HG03045 (cell line): ENCODE data around the gene UCN2.

Experiments
- ATAC-seq: cut with Tn5 transposase; IDR thresholded peaks from one replicate; pipeline ENCODE4 v1.9.1; 2021; ENCODE audit warnings: mild to moderate bottlenecking, moderate library complexity; ENCODE audit not compliant: unreplicated experiment

UCN2 gene, protein sequence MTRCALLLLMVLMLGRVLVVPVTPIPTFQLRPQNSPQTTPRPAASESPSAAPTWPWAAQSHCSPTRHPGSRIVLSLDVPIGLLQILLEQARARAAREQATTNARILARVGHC

DNA sequence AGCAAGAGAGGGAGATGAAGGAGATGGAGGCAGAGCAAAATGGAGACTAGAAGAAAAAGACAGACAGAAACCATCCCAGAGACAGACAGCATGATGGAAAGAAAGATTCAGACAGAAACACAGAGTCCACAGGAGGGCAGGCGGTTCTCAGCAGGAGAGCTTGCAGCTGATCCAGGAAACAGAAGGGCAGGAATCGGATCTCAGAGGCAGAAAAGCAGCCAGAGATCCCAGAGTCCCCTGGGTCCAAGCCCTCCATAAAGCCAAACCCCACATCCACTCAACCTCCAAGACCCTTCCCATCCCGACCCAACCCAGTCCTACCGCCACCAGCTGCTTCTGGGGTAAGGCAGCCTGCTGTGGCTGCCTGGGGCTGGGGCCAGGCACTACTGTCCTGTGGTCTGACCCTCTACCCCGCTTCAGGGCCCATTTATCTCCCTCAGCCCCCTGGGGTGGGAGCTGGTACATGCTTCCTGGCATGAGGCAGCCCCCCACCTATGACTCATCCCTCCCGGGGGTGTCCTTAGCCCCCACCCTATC is at the start of gene UCN2:
Gene UCN2, minus strand, starts transcription at position 400 of the 537 bp plus-strand sequence. CDS start 657 bp downstream, outside the sequence.
- no peak for ATAC-seq

GRCh38 chr3:48612309-48612708 is 48.7 kb upstream of the UCN2 start:
- no peak for ATAC-seq

GRCh38 chr3:48609088-48610005 is 45.8 kb upstream of the UCN2 start, which contains the start of gene UQCRC1:
Gene UQCRC1 (minus strand): TSS chr3:48609646. CDS start chr3:48609620, 26 bp downstream.
- peak; percentile 98 for ATAC-seq

DNA sequence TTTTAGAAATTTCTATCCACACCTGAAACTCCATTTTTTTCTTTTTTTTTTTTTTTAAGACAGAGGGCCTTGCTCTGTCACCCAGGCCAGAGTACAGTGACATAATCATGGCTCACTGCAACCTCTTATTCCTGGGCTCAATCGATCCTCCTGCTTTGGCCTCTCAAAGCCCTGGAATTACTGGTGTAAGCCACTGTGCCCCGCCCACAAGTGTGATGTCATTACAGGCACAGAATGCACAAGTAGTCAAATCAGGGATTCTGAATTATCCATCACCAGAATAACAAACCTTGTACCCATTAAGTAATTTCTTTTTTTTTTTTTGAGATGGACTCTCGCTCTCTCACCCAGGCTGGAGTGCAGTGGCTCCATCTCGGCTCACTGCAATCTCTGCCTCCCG is 43.9 kb upstream of the UCN2 start:
- no peak for ATAC-seq

DNA sequence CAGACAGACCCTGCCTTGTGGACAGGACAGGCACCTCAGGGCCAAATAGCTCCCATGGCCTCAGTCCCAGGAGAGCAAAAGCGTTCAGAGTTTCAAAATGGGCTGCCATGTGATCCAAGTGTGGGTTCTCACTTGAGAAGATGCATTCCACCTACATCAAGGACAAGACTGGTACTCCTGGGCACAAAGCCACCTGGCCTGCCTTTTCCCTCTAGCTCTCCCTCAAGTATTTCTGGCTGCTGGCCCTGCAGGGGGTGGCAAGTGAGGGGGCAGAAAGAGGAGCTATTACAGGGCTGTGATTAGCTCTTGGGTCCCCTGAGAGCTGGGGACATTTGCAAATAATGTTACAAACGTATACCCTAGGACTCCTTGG is 38.0 kb upstream of the UCN2 start:
- ATAC-seq = no peak

DNA sequence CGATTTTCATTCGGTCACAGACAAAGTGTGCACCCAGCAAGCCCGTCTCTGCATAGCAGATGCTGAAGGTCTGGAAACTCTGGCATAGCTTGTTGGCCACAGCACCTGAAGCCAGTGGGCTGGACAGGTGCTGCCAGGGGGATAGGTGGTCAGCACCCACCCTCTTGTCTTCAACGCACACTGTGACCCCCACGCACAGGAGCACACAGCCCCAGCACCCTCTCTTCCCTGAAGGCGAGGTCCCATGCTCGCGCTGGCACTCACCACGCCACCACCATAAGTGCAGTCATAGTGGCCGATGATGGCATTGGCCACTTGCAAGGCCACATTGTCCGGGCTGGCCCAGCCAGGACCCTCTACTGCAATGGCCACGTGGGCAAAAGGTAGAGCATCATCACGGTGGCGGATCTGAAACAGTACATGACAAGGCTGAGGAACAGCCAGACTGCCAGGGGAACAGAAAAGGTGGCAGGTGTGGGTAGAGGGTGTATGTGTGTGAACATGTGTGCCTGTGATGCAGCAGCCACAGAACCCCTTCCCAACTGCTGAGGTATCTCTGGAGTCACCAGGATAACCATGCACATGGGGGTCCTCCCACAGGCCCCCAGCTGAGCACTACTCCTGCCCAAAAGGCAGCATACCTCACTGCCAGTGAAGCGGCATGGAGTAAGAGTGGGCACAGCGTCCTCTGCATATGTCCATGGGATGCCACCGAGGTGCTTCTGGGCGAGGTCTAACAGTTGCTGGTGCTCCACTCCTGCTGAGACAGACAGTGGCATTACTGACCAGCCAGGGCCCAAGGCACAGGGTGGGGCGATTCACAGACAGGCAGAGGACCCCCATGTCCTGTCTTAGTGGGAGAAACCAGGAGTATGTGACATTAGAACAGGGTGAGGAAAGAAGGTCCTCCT is 37.4 kb upstream of the UCN2 start:
- ATAC-seq = no peak

- no peak for ATAC-seq
These were observed 36.1 kb upstream of the UCN2 start for GRCh38 chr3:48599509-48600285.

GRCh38 chr3:48599077-48599501 is 35.5 kb upstream of the UCN2 start:
- ATAC-seq = no peak

DNA sequence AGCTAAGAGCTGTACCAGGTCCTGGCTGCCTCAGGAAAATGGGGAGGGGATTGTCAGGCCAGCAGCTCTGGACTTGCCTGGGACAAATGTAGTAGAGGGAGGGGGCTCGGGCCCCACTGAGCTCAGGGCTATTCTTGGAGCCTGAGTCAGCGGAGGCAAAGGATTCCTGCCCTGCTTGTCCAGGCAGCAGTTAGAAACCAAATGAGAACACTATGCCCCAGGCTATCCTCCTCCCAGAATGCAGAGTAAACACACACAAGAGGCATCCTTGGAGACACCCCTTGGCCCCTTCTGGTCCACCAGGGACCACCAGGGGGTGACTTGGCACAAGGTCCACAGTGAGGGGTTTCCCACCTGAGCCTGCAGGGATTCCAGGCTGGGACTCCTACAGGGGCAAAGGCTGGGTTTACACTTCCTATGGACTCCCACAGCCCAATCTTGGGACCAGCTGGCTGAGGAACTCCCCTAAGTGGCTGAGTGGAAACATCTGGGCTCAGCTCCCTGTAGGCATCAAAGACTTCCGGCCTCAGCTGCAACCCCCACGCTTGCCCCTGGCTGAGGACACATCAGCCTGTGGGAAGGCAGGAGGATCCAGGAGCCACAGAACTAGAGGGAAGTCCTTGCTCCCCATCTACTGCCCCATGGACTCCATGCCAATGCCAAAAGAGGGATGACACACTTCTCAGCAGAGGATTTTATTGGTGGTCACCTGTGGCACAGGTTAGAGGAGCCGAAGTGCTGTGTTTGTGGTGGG is 34.9 kb upstream of the UCN2 start:
- ATAC-seq = no peak

- ATAC-seq = no peak
These were observed 33.8 kb upstream of the UCN2 start for GRCh38 chr3:48597408-48597800.

GRCh38 chr3:48596676-48597407 is 33.3 kb upstream of the UCN2 start:
- no peak for ATAC-seq

GRCh38 chr3:48596157-48596556 is 32.6 kb upstream of the UCN2 start:
- no peak for ATAC-seq

DNA sequence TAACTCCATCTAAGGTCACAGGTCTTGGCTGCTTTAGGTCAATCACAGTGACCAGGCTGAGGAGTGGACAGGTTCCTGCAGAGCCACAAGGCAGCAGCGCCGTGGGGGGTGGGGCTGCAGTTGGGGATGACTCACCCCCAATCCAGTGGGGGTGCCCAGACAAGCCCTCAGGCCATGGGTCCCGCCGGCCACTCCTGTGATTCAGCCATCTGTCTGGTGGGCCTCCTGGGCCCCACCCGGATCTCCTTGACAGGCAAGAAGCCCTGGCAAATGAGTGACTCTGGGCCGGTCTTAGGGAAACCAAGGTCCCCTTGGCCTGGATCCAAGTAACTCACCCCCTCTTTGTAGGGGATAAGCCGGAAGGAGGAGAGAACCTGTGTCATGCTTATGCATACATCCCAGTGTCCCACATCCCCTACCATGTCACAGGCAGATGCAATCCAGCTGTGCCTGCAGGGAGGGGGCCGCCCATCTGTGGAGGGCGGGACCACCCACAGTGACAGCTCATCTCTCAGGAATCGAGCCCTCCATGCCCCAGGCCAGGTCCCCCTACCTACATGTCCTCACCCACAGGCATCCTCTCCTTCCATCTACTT is 32.0 kb upstream of the UCN2 start:
- ATAC-seq = no peak

DNA sequence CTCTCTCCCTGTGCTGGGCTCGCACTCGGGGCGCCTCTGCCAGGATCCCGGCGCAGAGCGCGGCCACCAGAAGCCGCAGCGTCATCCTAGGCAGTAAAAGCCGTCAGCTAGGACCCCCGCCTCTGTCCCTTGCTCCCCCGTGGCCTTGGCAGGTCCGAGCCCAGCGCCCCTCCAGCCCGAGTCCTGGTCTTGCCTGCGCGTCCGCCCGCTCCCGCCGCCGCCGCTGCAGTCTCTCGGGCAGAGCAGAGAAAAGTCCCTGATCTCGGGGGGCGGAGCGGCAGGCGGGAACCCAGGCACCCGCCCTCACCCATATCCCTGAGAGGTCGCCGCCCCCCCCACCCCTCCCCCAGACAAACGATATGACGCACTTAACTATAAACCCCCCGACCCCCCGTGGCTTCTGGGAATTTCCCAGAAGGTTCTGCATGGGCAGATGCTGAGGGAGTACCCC is 31.5 kb upstream of the UCN2 start, which contains the start of gene COL7A1:
Gene COL7A1, minus strand, starts transcription at position 255 of the 451 bp plus-strand sequence. Its CDS starts 170 bp downstream, at position 85.
- no peak for ATAC-seq

GRCh38 chr3:48594417-48595049 is 31.0 kb upstream of the UCN2 start:
- ATAC-seq = no peak

DNA sequence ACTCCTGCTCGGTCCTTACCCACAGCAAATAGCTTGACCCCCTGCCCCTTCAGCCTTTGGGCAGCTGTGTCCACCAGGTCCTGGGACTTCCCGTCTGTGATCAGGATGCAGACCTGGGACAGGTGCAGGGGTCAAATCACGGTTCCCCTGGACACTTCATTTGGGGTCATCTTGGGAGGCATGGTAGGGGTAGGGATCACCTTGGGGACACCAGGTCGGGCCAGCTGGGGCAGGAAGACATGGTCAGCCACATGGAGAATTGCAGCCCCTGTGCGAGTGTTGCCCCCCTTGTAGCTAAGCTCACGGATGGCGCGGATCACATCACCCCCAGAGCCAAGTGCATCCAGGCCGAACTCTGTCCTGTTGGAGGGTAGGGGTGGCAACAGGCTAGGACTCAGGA is 29.8 kb upstream of the UCN2 start:
- ATAC-seq = no peak

DNA sequence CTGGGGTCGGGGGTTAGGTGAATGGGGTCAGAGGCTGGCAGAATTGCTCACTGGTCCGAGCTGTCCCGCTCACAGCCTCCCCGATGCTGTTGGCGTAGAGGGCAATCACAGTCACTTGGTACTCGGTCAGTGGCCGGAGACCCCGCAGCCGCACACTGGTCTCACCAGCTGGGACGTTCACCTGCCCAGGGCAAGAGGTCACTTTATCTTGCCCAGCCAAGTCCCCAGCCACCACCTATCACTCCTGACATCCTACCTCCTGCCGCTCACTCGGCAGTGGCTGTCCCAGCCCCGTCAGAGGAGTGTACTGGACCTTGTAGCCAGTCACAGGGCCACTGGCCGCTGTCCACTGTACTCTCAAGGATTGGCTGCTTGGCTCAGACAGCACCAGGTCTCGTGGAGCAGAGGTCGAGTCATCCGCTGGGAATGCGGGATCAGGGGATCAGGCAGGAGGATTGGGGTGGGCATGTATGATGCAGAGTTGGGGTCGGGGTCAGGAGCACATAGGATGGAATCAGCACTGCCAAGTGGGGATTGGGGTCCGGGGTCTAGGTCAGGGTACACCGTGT is 29.0 kb upstream of the UCN2 start:
- ATAC-seq = no peak
